Mucosa of descending colon (tissue), 3 donors: Measurements from ENCODE around the gene ZNF213. TPM values are rescaled to one million over a fixed set of nuclear protein-coding genes. Genes with fewer than 3 reads are reported as not detected.

Source experiments
- ATAC-seq: fragments of 200-7000 bp; cut with Tn5 transposase; one replicate; pipeline ENCODE4 v1.9.1; 2020; ENCODE audit warnings: mild to moderate bottlenecking, moderate library complexity
- DNase-seq, 3 donors: peaks; one replicate each; pipeline ENCODE4 v3.0.0-alpha.2; 2020
- H3K36me3 ChIP-seq: fragments of 200-600 bp; one replicate; pipeline ENCODE4 v1.8.0; 2021; ENCODE audit warnings: low read depth, mild to moderate bottlenecking
- H3K4me1 ChIP-seq: fragments of 200-600 bp; one replicate; pipeline ENCODE4 v1.8.0; 2021; ENCODE audit warnings: low read depth, mild to moderate bottlenecking
- H3K4me3 ChIP-seq: fragments of 200-600 bp; one replicate; pipeline ENCODE4 v1.8.0; 2021; ENCODE audit warnings: mild to moderate bottlenecking
- H3K9me3 ChIP-seq: fragments of 200-600 bp; one replicate; pipeline ENCODE4 v1.8.0; 2021; ENCODE audit warnings: mild to moderate bottlenecking
- intact Hi-C, 2 donors: fragments of 100-400 bp; cut with DNase I in 1 of 2; cut with micrococcal nuclease in 1 of 2; formaldehyde crosslinking; loops; one replicate each; pipeline versions ENCODE4 v1.11.0 to v1.11.1; 2022; cut with DNase I, micrococcal nuclease
- total RNA-seq, 3 donors: library from RNA; stranded (reverse); fragmentation: NEBNext Ultra II Directional in 2 of 3; extraction: Animal tissue kit (Norgen Biotek cat#: 25700) in 2 of 3; gene quantifications; one replicate each; pipeline versions ENCODE4 v1.2.1 to v1.2.4, GENCODE V29; 2021 to 2023
- TF ChIP-seq, protein P1 (sequence below): fragments of 200-600 bp; IDR thresholded peaks from one replicate; pipeline ENCODE4 v1.8.0; 2022; ENCODE audit warnings: antibody characterized with exemption, mild to moderate bottlenecking
- donor health status: DM: no; HTN: no; CAD: no; lungs with moderate emphysema.
- donor health status: DM: no; HTN: no; CAD: no.
- donor health status: DM: no; HTN: yes; CAD: no.

Gene ZNF213
- total RNA-seq, 3 donors from 2014 or later = 10.3 to 18.1 (median 14.1) TPM

DNA sequence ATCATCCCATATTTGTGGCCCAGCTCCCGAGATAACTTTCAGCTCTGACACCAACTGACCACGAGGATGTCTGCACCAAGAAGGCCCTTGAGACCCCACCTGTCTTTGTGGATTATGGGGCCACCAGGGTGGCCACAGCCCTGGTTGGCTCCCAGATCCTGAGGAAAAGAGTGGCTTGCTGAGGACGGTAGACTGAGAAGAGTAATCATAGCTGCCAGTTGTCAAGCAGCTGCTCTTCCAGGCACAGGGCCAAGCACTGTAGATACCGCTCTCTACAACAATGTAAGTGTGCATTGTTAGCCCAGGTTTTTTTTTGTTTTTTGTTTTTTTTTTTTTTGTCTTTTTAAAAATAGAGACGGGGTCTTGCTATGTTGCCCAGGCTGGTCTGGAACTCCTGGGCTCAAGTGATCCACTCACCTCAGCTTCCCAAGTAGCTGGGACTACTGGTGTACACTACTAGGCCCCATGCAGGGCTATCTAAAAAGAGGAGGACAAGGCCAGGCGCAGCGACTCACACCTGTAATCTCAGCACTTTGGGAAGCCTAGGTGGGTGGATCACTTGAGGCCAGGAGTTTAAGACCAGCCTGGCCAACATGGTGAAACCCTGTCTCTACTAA is 12.9 kb upstream of the ZNF213 start:
- ATAC-seq (no peak), DNase-seq (no peak)
- Histone ChIP-seq H3K4me1 (peaks cover 7% of the 10 kb centered on the region), H3K9me3 (no peaks in the 10 kb centered on the region), H3K4me3 (no peak overlapping the region), H3K36me3 (no peaks in the 10 kb centered on the region)
- intact Hi-C loops = no loop called here
- TF ChIP-seq, protein P1, sequence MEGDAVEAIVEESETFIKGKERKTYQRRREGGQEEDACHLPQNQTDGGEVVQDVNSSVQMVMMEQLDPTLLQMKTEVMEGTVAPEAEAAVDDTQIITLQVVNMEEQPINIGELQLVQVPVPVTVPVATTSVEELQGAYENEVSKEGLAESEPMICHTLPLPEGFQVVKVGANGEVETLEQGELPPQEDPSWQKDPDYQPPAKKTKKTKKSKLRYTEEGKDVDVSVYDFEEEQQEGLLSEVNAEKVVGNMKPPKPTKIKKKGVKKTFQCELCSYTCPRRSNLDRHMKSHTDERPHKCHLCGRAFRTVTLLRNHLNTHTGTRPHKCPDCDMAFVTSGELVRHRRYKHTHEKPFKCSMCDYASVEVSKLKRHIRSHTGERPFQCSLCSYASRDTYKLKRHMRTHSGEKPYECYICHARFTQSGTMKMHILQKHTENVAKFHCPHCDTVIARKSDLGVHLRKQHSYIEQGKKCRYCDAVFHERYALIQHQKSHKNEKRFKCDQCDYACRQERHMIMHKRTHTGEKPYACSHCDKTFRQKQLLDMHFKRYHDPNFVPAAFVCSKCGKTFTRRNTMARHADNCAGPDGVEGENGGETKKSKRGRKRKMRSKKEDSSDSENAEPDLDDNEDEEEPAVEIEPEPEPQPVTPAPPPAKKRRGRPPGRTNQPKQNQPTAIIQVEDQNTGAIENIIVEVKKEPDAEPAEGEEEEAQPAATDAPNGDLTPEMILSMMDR = no peak

DNA sequence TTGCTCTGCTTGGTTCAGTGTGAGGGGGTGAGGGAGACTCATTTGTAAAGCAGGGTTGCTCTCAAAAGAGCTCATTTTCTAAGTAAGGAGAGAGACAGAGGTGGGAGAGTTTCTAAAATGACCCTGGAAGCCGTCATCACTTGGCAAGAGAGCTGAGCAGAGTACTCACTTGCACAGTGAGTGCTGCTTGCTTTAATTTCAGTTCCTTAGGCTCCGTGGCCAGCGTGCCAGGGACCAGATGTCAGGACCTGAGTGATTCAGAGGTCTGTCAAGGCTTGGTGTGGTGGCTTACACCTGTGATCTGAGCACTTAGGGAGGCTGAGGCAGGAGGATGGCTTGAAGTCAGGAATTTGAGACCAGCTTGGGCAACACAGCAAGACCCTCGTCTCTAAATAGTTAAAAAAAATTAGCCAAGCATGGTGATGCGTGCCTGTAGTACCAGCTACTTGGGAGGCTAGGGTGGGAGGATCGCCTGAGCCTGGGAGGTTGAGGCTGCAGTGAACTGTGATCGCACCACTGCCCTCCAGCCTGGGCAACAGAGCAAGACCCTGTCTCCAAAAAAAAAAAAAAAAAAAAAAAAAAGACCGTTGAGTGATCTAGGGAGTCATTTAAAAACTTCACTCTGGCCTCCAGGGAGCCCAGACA is 11.8 kb upstream of the ZNF213 start:
- DNase-seq (no peak), ATAC-seq (no peak)
- H3K36me3 ChIP-seq = no peaks in the 10 kb centered on the region
- peaks cover 7% of the 10 kb centered on the region for H3K4me1 ChIP-seq
- TF ChIP-seq, protein P1 = no peak
- intact Hi-C loops = no loop called here
- no peaks in the 10 kb centered on the region for H3K9me3 ChIP-seq
- no peak overlapping the region for H3K4me3 ChIP-seq

DNA sequence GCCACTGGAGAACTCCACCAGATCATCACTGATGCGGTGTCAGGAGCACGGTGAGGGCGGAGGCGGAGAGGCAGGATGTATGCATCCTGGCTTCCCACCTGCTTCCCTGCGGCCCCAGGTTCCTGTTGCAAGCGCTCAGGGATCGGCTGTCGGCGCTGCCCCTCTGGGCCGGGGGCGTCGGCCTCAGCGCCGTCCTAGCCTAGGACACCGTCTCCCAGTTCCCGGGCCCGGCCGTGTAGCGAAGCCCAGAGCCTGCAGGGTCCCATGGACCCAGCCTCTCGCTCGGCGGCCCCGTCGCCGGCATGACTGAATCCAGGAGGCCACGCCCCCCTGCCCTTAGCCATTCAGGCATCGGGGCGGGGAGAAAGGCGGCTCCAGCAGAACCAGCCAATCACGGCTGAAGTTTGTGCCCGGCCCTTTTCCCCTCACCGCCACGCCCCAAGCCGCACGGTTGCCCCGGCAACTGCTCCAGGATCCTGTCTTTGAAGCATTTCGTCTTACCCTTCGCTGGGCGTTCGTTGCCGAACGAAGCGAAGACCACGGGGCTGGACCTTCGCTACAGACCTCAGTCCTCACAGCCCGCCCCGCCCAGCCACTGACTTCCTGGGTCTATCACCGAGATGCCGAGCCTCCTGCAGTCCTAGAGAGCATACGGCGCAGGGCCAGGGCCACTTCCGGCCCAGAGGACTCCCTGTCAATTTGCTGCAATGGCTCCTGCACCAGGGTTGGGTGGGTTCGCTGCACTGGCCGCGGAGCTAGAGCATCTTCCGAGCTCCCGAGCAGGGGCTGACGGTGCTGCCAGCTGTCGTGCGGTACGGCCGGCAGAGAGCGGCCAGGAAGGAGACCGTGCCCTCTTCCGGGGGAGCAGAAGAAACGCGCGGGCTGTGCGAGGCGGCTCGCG is 10.6 kb upstream of the ZNF213 start:
- no peaks in the 10 kb centered on the region for H3K36me3 ChIP-seq
- H3K4me3 ChIP-seq = peak overlapping the region; percentile 48
- intact Hi-C loops = no loop called here
- ATAC-seq = peak; percentile 97
- no peaks in the 10 kb centered on the region for H3K9me3 ChIP-seq
- peaks cover 14% of the 10 kb centered on the region for H3K4me1 ChIP-seq
- peak; percentile 97 to 99 (median 97) for DNase-seq
- TF ChIP-seq, protein P1 = no peak

DNA sequence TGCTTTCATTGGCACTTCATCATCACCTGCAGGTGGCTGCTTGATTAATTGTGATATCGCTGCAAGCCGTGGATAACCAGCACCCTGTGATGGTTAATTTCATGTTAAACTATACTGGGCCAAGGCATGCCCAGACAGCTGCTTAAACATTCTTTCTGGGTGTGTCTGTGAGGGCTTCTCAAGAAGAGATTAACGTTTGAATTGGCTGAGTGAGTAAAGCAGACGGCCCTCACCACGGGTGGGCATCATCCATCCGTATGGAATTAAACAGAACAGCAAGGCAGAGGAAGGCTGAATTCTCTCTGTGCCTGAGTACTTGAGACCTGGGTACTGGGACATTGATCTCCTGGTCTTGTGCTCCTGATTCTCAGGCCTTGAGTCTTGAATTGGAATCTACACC is 7.1 kb upstream of the ZNF213 start:
- H3K4me1 ChIP-seq = peaks cover 21% of the 10 kb centered on the region
- intact Hi-C loops = no loop called here

More for the DNA sequence above, 7.1 kb upstream of the ZNF213 start:
- TF ChIP-seq, protein P1 = no peak
- DNase-seq (no peak), ATAC-seq (no peak)
- H3K36me3 ChIP-seq = no peaks in the 10 kb centered on the region
- no peak overlapping the region for H3K4me3 ChIP-seq
- H3K9me3 ChIP-seq = no peaks in the 10 kb centered on the region
